H1 (cell line): ENCODE results near the gene GLI1. TPM values are rescaled to one million over a fixed set of nuclear protein-coding genes. Genes with fewer than 3 reads are reported as not detected.

Experiments
- ASH2L ChIP-seq: fragments of 200-600, 300-600 bp; sonication (generic); IDR thresholded peaks from one replicate; pipeline ENCODE4 v1.7.1; 2017; ENCODE audit warnings: low read length
- BRCA1 ChIP-seq: IDR thresholded peaks from 2 replicates; pipeline ENCODE4 v1.6.1; 2012; ENCODE audit warnings: low read depth, low read length, improper control_type of control experiment
- CTBP2 ChIP-seq: IDR thresholded peaks from 2 replicates; pipeline ENCODE4 v1.7.0; 2011; ENCODE audit warnings: borderline replicate concordance, mild to moderate bottlenecking, moderate library complexity, mixed read lengths, low read length; ENCODE audit not compliant: insufficient read depth, insufficient read length
- RAD21 ChIP-seq, 2 experiments: IDR thresholded peaks in 1 of 2; conservative IDR thresholded peaks in 1 of 2; 2 replicates each; pipeline ENCODE4 v1.6.1; 2011; ENCODE audit warnings: low read depth in 2 of 2, low read length in 2 of 2, improper control_type of control experiment in 1 of 2, inconsistent platforms in 1 of 2, mild to moderate bottlenecking in 1 of 2, moderate library complexity in 1 of 2
- polyA plus RNA-seq, 7 experiments: library from polyadenylated mRNA; depleted of rRNA in 3 of 7; stranded (reverse) in 5 of 7; unstranded in 2 of 7; fragments of >200 nt in 5 of 7; fragments of 200-250 nt in 2 of 7; gene quantifications; 1 replicate in 5 of 7; 2 replicates in 1 of 7; 4 replicates in 1 of 7; pipeline versions ENCODE4 v1.2.1 to v1.2.3, GENCODE V29; 2011 to 2013; ENCODE audit warnings: missing spikeins in 2 of 7, mixed read lengths in 2 of 7
- total RNA-seq: library from RNA; stranded (reverse); fragmentation: NEBNext Ultra II Directional; extraction: Animal tissue kit (Norgen Biotek cat#: 25700); gene quantifications from 2 replicates; pipeline ENCODE4 v1.2.1, GENCODE V29; 2021

The GLI1 gene
- total and polyA plus RNA-seq, 2 of the 8 experiments (the other 6 are each of a cell fraction or from before 2014, with no cell fraction given), result 23.5 to 25.3 TPM

- TF ChIP-seq RAD21 (IDR thresholded peaks at IDR 0.05 in 1 of 2, conservative IDR thresholded peaks at IDR 0.05 in 1 of 2; ENCODE audit: low read depth in 2 of 2, low read length in 2 of 2), result no peak
- TF ChIP-seq ASH2L, result no peak
- no peak for TF ChIP-seq BRCA1
- no peak for TF ChIP-seq CTBP2
Observed at GRCh38 chr12:57448669-57449068, 10.9 kb upstream of the GLI1 start (continued).
